Measurements from ENCODE around the gene RNASE4.
"Not testable (repeated sequence)": the region's sequence is repeated elsewhere in the genome, so short reads cannot be mapped to it uniquely, and the experiment has no call there.

Gene RNASE4

GRCh38 chr14:20699931-20700330 is 15.6 kb downstream of the RNASE4 start:
- no peak for DNase-seq

GRCh38 chr14:20700965-20701364 is 16.6 kb downstream of the RNASE4 start:
- DNase-seq: not testable (repeated sequence)

- no peak for DNase-seq
Measured at GRCh38 chr14:20706657-20707355, 22.4 kb downstream of the RNASE4 start.

GRCh38 chr14:20707622-20708021 is 23.3 kb downstream of the RNASE4 start:
- DNase-seq: no peak

GRCh38 chr14:20711261-20711660 is 26.9 kb downstream of the RNASE4 start:
- DNase-seq: no peak

- DNase-seq: no peak
Measured at GRCh38 chr14:20711685-20712084, 27.3 kb downstream of the RNASE4 start.

- DNase-seq: no peak
Measured at GRCh38 chr14:20712904-20713303, 28.5 kb downstream of the RNASE4 start.

GRCh38 chr14:20714593-20715250 is 30.4 kb downstream of the RNASE4 start:
- no peak for DNase-seq

- DNase-seq: no peak
Measured at GRCh38 chr14:20719777-20720176, 35.4 kb downstream of the RNASE4 start.

- DNase-seq: no peak
Measured at GRCh38 chr14:20720741-20721140, 36.4 kb downstream of the RNASE4 start.

GRCh38 chr14:20722016-20722415 is 37.7 kb downstream of the RNASE4 start:
- DNase-seq: no peak

GRCh38 chr14:20723488-20723887 is 39.1 kb downstream of the RNASE4 start:
- DNase-seq: no peak

GRCh38 chr14:20726121-20726520 is 41.8 kb downstream of the RNASE4 start:
- DNase-seq: not testable (repeated sequence)

- DNase-seq: no peak
Measured at GRCh38 chr14:20726531-20726930, 42.2 kb downstream of the RNASE4 start.

- no peak for DNase-seq
Measured at GRCh38 chr14:20730891-20731290, 46.5 kb downstream of the RNASE4 start.

GRCh38 chr14:20732477-20732876 is 48.1 kb downstream of the RNASE4 start:
- DNase-seq: no peak

- no peak for DNase-seq
Measured at GRCh38 chr14:20732979-20733635, 48.7 kb downstream of the RNASE4 start.

GRCh38 chr14:20733684-20734429 is 49.5 kb downstream of the RNASE4 start:
- DNase-seq: no peak

GRCh38 chr14:20734430-20734806 is 50.1 kb downstream of the RNASE4 start:
- no peak for DNase-seq

- DNase-seq: not testable (repeated sequence)
Measured at GRCh38 chr14:20738292-20738691, 53.9 kb downstream of the RNASE4 start.

- no peak for DNase-seq
Measured at GRCh38 chr14:20742132-20742531, 57.8 kb downstream of the RNASE4 start.

- no peak for DNase-seq
Measured at GRCh38 chr14:20743556-20743955, 59.2 kb downstream of the RNASE4 start.

- DNase-seq: no peak
Measured at GRCh38 chr14:20745571-20746358, 61.4 kb downstream of the RNASE4 start, which contains the start of gene EDDM3A. TSS of gene EDDM3A (plus strand) at chr14:20745887. CDS start at chr14:20747581, 1,694 bp downstream.
